SK-N-SH (cell line): ENCODE data around the gene VPS13C. TPM values are rescaled to one million over a fixed set of nuclear protein-coding genes. Genes with fewer than 3 reads are reported as not detected.

Experiments
- CTCF ChIA-PET: fragments of 300-600, 350-600 bp; formaldehyde crosslinking; extraction: SDS; loops from one replicate; lab custom pipeline; 2021; lab: Yijun Ruan, JAX
- POLR2A ChIA-PET: fragments of 350-600 bp; sonication (Branson Sonifier 250); formaldehyde crosslinking; extraction: SDS; loops from one replicate; lab custom pipeline; 2020; ENCODE audit warnings: antibody characterized with exemption, inconsistent platforms; lab: Yijun Ruan, JAX
- DNase-seq: peaks from one replicate; pipeline ENCODE4 v3.0.0; 2012
- H2AFZ ChIP-seq: fragments of 200-600 bp; sonication (generic); 2 replicates; pipeline ENCODE4 v1.8.1; 2016; ENCODE audit warnings: antibody characterized with exemption, mild to moderate bottlenecking, low read depth
- H3F3A ChIP-seq: fragments of 200-600 bp; sonication (generic); replicated peaks from 2 replicates; pipeline ENCODE3; 2016; ENCODE audit warnings: antibody characterized with exemption, mild to moderate bottlenecking; ENCODE audit not compliant: insufficient read depth
- H3K27ac ChIP-seq, 2 experiments: fragments of 200-500 bp in 1 of 2; fragments of 200-600 bp in 1 of 2; sonication (Bioruptor generic) in 1 of 2; sonication (generic), shearing (Covaris generic) in 1 of 2; 2 replicates each; pipeline versions ENCODE4 v1.5.1 to v1.6.1; 2014 to 2016; ENCODE audit warnings: low read depth in 2 of 2, inconsistent platforms in 1 of 2, low read length in 1 of 2, mild to moderate bottlenecking in 1 of 2, mixed read lengths in 1 of 2
- H3K27me3 ChIP-seq: fragments of 200-600 bp; sonication (generic), shearing (Covaris generic); 2 replicates; pipeline ENCODE4 v1.6.1; 2016; ENCODE audit warnings: mixed run types; ENCODE audit not compliant: insufficient read depth
- H3K36me3 ChIP-seq, 2 experiments: fragments of 200-500 bp in 1 of 2; fragments of 200-600 bp in 1 of 2; sonication (Bioruptor generic) in 1 of 2; sonication (generic) in 1 of 2; replicated peaks in 1 of 2; 2 replicates each; pipeline versions ENCODE3 to v1.5.1; 2014 to 2016; ENCODE audit warnings: low read length in 1 of 2, mild to moderate bottlenecking in 1 of 2; ENCODE audit not compliant: insufficient read depth in 2 of 2, control insufficient read depth in 1 of 2
- H3K4me1 ChIP-seq, 2 experiments: fragments of 200-500 bp in 1 of 2; fragments of 200-600 bp in 1 of 2; sonication (Bioruptor generic) in 1 of 2; sonication (generic), shearing (Covaris generic) in 1 of 2; 2 replicates each; pipeline versions ENCODE4 v1.5.1 to v1.6.1; 2014 to 2016; ENCODE audit warnings: low read depth in 1 of 2, low read length in 1 of 2, mixed run types in 1 of 2; ENCODE audit not compliant: insufficient read depth in 2 of 2, control insufficient read depth in 1 of 2
- H3K4me2 ChIP-seq: fragments of 200-600 bp; sonication (generic), shearing (Covaris generic); 2 replicates; pipeline ENCODE4 v1.6.1; 2017; ENCODE audit warnings: mixed run types
- H3K4me3 ChIP-seq, 2 experiments: fragments of 200-500 bp in 1 of 2; fragments of 200-600 bp in 1 of 2; sonication (Bioruptor generic) in 1 of 2; sonication (generic), shearing (Covaris generic) in 1 of 2; 2 replicates each; pipeline versions ENCODE4 v1.5.1 to v1.8.1; 2014 to 2016; ENCODE audit warnings: low read depth in 2 of 2, inconsistent platforms in 1 of 2, low read length in 1 of 2, mild to moderate bottlenecking in 1 of 2, mixed read lengths in 1 of 2, moderate library complexity in 1 of 2
- H3K79me2 ChIP-seq: fragments of 200-600 bp; sonication (generic); 2 replicates; pipeline ENCODE4 v1.8.1; 2017; ENCODE audit warnings: mild to moderate bottlenecking; ENCODE audit not compliant: insufficient read depth
- H3K9ac ChIP-seq: fragments of 200-600 bp; sonication (generic); 2 replicates; pipeline ENCODE4 v1.6.1; 2017; ENCODE audit warnings: mixed run types
- H3K9me2 ChIP-seq: fragments of 200-600 bp; sonication (generic); 2 replicates; pipeline ENCODE4 v1.6.1; 2017; ENCODE audit warnings: mixed run types
- H3K9me3 ChIP-seq: fragments of 200-600 bp; sonication (generic); 2 replicates; pipeline ENCODE4 v1.6.1; 2017; ENCODE audit warnings: mixed run types, mild to moderate bottlenecking, moderate library complexity
- H4K20me1 ChIP-seq: fragments of 200-600 bp; sonication (generic); 2 replicates; pipeline ENCODE4 v1.6.1; 2017; ENCODE audit warnings: mild to moderate bottlenecking, mixed run types; ENCODE audit not compliant: insufficient read depth
- CTCF ChIP-seq: fragments of 200-600 bp; sonication (generic); IDR thresholded peaks from 2 replicates; pipeline ENCODE4 v1.6.1; 2017; ENCODE audit warnings: antibody characterized with exemption, mild to moderate bottlenecking, moderate library complexity
- ELF1 ChIP-seq: IDR thresholded peaks from 2 replicates; pipeline ENCODE4 v1.4.0; 2012
- EZH2phosphoT487 ChIP-seq: fragments of 200-600 bp; sonication (generic); IDR thresholded peaks from 2 replicates; pipeline ENCODE4 v1.6.1; 2017; ENCODE audit warnings: low read depth, mixed run types, mild to moderate bottlenecking, antibody characterized with exemption, moderate library complexity, borderline replicate concordance
- FOXM1 ChIP-seq: IDR thresholded peaks from 2 replicates; pipeline ENCODE4 v1.4.0; 2012; ENCODE audit warnings: low read depth, mild to moderate bottlenecking
- GATA2 ChIP-seq: sonication (generic); formaldehyde crosslinking; IDR thresholded peaks from 2 replicates; pipeline ENCODE4 v1.5.0; 2020; ENCODE audit warnings: mild to moderate bottlenecking, missing genetic modification reagents
- JUND ChIP-seq: IDR thresholded peaks from 2 replicates; pipeline ENCODE4 v1.4.0; 2012
- MXI1 ChIP-seq: IDR thresholded peaks from 2 replicates; pipeline ENCODE4 v1.6.1; 2012; ENCODE audit warnings: mild to moderate bottlenecking, low read depth, low read length, improper control_type of control experiment
- NRF1 ChIP-seq: IDR thresholded peaks from 2 replicates; pipeline ENCODE4 v1.6.1; 2012; ENCODE audit warnings: low read depth, mild to moderate bottlenecking, low read length
- RXRA ChIP-seq: IDR thresholded peaks from 2 replicates; pipeline ENCODE4 v1.4.0; 2012; ENCODE audit warnings: low read depth, mild to moderate bottlenecking, borderline replicate concordance
- SIN3A ChIP-seq: IDR thresholded peaks from 2 replicates; pipeline ENCODE4 v1.6.1; 2012; ENCODE audit warnings: low read depth, mild to moderate bottlenecking, low read length, moderate library complexity, borderline replicate concordance
- SMC3 ChIP-seq: IDR thresholded peaks from 2 replicates; pipeline ENCODE4 v1.6.1; 2012; ENCODE audit warnings: low read depth, low read length, improper control_type of control experiment
- TCF12 ChIP-seq: IDR thresholded peaks from 2 replicates; pipeline ENCODE4 v1.4.0; 2012
- USF2 ChIP-seq: fragments of 150-350 bp; IDR thresholded peaks from 2 replicates; pipeline ENCODE4 v1.6.1; 2017; ENCODE audit warnings: antibody characterized with exemption, low read length, low read depth, borderline replicate concordance
- ZBTB33 ChIP-seq: IDR thresholded peaks from 2 replicates; pipeline ENCODE4 v1.4.0; 2012; ENCODE audit warnings: low read depth, borderline replicate concordance
- WGBS: methylation state at CpG from one replicate; pipeline ENCODE4 v1.1.6; 2017; ENCODE audit warnings: low lambda C conversion rate; 5-methylcytosine and 5-hydroxymethylcytosine counted together
- polyA plus RNA-seq, 3 experiments: library from polyadenylated mRNA; depleted of rRNA; stranded (reverse); fragments of >200 nt; gene quantifications; 2 replicates each; pipeline ENCODE4 v1.2.3, GENCODE V29; 2012
- TF ChIP-seq, protein P1 (sequence below): fragments of 150-350 bp; IDR thresholded peaks from 2 replicates; pipeline ENCODE4 v1.6.1; 2016; ENCODE audit warnings: mild to moderate bottlenecking, low read depth, low read length

VPS13C gene
- polyA plus RNA-seq, 1 of the 3 experiments (the other 2 are of a cell fraction), result 5.7 TPM

GRCh38 chr15:61849447-61849846 is 210.8 kb downstream of the VPS13C start:
- CTCF ChIA-PET, result no interaction called here
- H3K4me3 ChIP-seq, result no peak overlapping the region
- no peak for TF ChIP-seq ELF1
- TF ChIP-seq MXI1, result no peak
- no peak for TF ChIP-seq JUND
- no peaks in the 10 kb centered on the region for H4K20me1 ChIP-seq
- no peaks in the 10 kb centered on the region for H3K27me3 ChIP-seq
- peaks cover 17 to 18% of the 10 kb centered on the region in 2 experiments for H3K36me3 ChIP-seq
- H3K9me2 ChIP-seq, result no peaks in the 10 kb centered on the region
- no peaks in the 10 kb centered on the region for H3K9me3 ChIP-seq
- H3K9ac ChIP-seq, result no peak overlapping the region
- WGBS, result 95% methylated on average over 1 of the region's 1 CpG
- no peaks in the 10 kb centered on the region for H3K79me2 ChIP-seq
- POLR2A ChIA-PET, result no interaction called here
- H3K4me2 ChIP-seq, result no peak overlapping the region
- no peaks in the 10 kb centered on the region for H3K4me1 ChIP-seq
- H3K27ac ChIP-seq, result no peak overlapping the region
- peaks cover 4% of the 10 kb centered on the region for H3F3A ChIP-seq
- no peak for DNase-seq
- no peak overlapping the region for H2AFZ ChIP-seq

DNA sequence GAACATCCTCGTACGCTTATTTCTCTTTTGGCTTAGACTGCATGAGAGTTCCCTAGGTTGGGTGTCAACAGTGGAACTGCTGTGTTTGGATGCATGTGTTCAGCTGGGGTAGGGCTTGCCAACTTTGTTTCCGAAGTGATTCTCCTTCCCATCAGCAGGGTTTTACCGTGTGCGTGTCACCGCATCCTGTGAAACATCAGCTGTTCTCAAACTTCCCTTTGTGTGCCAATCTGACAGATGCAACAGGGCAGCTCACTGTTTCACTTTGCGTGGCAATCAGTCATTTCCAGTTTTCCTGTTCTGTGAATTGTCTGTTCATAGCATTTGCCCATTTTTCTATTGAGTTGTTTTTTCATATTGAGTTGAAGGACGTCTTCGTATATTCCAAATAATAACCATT is 218.8 kb downstream of the VPS13C start:
- no peaks in the 10 kb centered on the region for H4K20me1 ChIP-seq
- TF ChIP-seq USF2, result no peak
- TF ChIP-seq SIN3A, result no peak
- no peak for TF ChIP-seq TCF12
- TF ChIP-seq GATA2, result no peak
- no peak for TF ChIP-seq RXRA
- WGBS, result 94% methylated on average over 9 of the region's 9 CpGs
- no peaks in the 10 kb centered on the region for H3K79me2 ChIP-seq
- no peaks in the 10 kb centered on the region for H3K36me3 ChIP-seq
- H3K9me2 ChIP-seq, result no peaks in the 10 kb centered on the region
- no peak overlapping the region for H3K4me3 ChIP-seq
- no peak overlapping the region for H3K4me2 ChIP-seq
- no peak overlapping the region for H3K9ac ChIP-seq
- H3K4me1 ChIP-seq, result no peaks in the 10 kb centered on the region
- no peak for DNase-seq
- ChIA-PET POLR2A (no interaction called here), CTCF (interaction anchor here (0.6 to 0.8 kb wide), 3 partner anchors 10 to 466 kb away, joined by 3 read pairs; no protein-coding TSS in a partner anchor)
- H3K27ac ChIP-seq, result no peak overlapping the region
- no peaks in the 10 kb centered on the region for H3K9me3 ChIP-seq
- no peaks in the 10 kb centered on the region for H3F3A ChIP-seq
- H2AFZ ChIP-seq, result no peak overlapping the region
- no peaks in the 10 kb centered on the region for H3K27me3 ChIP-seq

DNA sequence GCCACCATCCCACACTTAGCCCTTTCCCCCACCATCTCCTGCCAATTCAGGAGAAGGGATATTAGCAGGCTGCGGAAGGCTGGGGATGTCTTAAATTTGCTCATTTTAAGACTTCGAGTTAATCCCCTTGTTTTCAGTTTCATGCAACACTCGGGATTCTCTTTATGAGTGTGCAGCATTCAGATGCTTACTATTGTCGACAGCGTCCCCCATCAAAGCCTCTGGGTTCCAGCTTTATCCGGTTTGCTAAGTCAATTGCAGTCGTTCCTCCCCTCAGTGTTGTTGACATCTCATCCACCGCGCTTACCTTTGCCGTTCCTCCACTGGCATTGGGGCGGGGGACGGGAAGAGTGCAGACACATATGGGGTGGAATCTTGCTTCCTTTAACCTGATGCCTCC is 220.2 kb downstream of the VPS13C start:
- H3K4me3 ChIP-seq, result no peak overlapping the region
- H3F3A ChIP-seq, result no peaks in the 10 kb centered on the region
- no peak for TF ChIP-seq ZBTB33
- TF ChIP-seq NRF1, result no peak
- TF ChIP-seq, protein P1, sequence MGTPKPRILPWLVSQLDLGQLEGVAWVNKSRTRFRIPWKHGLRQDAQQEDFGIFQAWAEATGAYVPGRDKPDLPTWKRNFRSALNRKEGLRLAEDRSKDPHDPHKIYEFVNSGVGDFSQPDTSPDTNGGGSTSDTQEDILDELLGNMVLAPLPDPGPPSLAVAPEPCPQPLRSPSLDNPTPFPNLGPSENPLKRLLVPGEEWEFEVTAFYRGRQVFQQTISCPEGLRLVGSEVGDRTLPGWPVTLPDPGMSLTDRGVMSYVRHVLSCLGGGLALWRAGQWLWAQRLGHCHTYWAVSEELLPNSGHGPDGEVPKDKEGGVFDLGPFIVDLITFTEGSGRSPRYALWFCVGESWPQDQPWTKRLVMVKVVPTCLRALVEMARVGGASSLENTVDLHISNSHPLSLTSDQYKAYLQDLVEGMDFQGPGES, result no peak
- no peak for TF ChIP-seq EZH2phosphoT487
- no peak for TF ChIP-seq MXI1
- TF ChIP-seq FOXM1, result no peak
- TF ChIP-seq SIN3A, result no peak
- TF ChIP-seq CTCF, result no peak
- TF ChIP-seq SMC3, result no peak
- TF ChIP-seq, all 33 proteins: peak for 0
- Histone ChIP-seq H4K20me1 (no peaks in the 10 kb centered on the region), H3K36me3 (no peaks in the 10 kb centered on the region), H3K27me3 (no peaks in the 10 kb centered on the region), H3K4me2 (no peak overlapping the region), H3K4me1 (peaks cover 0 to 3% of the 10 kb centered on the region in 2 experiments; a peak in 1 of 4 replicates), H3K9me3 (no peaks in the 10 kb centered on the region), H3K27ac (no peak overlapping the region), H3K9ac (no peak overlapping the region), H3K79me2 (no peaks in the 10 kb centered on the region), H2AFZ (no peak overlapping the region), H3K9me2 (no peaks in the 10 kb centered on the region)
- 88% methylated on average over 12 of the region's 12 CpGs for WGBS
- ChIA-PET POLR2A (no interaction called here), CTCF (no interaction called here)
- no peak for DNase-seq
